CD4-positive, alpha-beta memory T cell (primary cell): ENCODE results near the gene TIAM2. TPM values are rescaled to one million over a fixed set of nuclear protein-coding genes. Genes with fewer than 3 reads are reported as not detected.

Experiments
- CTCF ChIA-PET: fragments of 350-600 bp; sonication (Branson Sonifier 250); formaldehyde crosslinking; loops from one replicate; lab custom pipeline; 2021; ENCODE audit warnings: inconsistent platforms; ENCODE audit not compliant: partially characterized antibody; lab: Charles Lee
- POLR2A ChIA-PET: fragments of 350-600 bp; sonication (Branson Sonifier 250); formaldehyde crosslinking; loops from one replicate; lab custom pipeline; 2021; ENCODE audit not compliant: partially characterized antibody; lab: Charles Lee
- DNase-seq, 5 donors: peaks; one replicate each; pipeline versions ENCODE4 v3.0.0 to v3.0.0-alpha.2; 2020 to 2022; ENCODE audit warnings: mixed read lengths in 1 of 5
- H3K27ac ChIP-seq: one replicate; pipeline ENCODE4 v1.7.0; 2013; ENCODE audit warnings: low read depth, low read length
- H3K27me3 ChIP-seq: 2 replicates; pipeline ENCODE4 v1.7.0; 2013; ENCODE audit warnings: mild to moderate bottlenecking, low read length, moderate library complexity; ENCODE audit not compliant: insufficient read depth
- H3K36me3 ChIP-seq: 2 replicates; pipeline ENCODE4 v1.7.0; 2013; ENCODE audit warnings: mild to moderate bottlenecking, low read length, moderate library complexity; ENCODE audit not compliant: insufficient read depth
- H3K4me1 ChIP-seq: 2 replicates; pipeline ENCODE4 v1.7.0; 2013; ENCODE audit warnings: mild to moderate bottlenecking, low read length, moderate library complexity; ENCODE audit not compliant: insufficient read depth
- H3K4me3 ChIP-seq, 2 donors: one replicate each; pipeline ENCODE4 v1.7.0; 2013; ENCODE audit warnings: low read length in 2 of 2, mild to moderate bottlenecking in 1 of 2
- H3K9me3 ChIP-seq, 2 donors: one replicate each; pipeline ENCODE4 v1.7.0; 2013; ENCODE audit warnings: low read length in 2 of 2, control low read depth in 1 of 2; ENCODE audit not compliant: control insufficient read depth in 1 of 2
- H3K27ac Mint-ChIP-seq, 7 donors: one replicate each; pipeline ENCODE4 v1.8.0; 2020 to 2021; ENCODE audit warnings: mixed read lengths in 7 of 7, mild to moderate bottlenecking in 6 of 7, inconsistent platforms in 3 of 7, moderate library complexity in 3 of 7
- H3K27me3 Mint-ChIP-seq, 2 donors: one replicate each; pipeline ENCODE4 v1.8.0; 2020 to 2021; ENCODE audit warnings: mixed read lengths in 2 of 2
- H3K36me3 Mint-ChIP-seq, 2 donors: one replicate each; pipeline ENCODE4 v1.8.0; 2020 to 2021; ENCODE audit warnings: mixed read lengths in 2 of 2, inconsistent platforms in 1 of 2, mild to moderate bottlenecking in 1 of 2
- H3K4me1 Mint-ChIP-seq, 4 donors: one replicate each; pipeline ENCODE4 v1.8.0; 2020 to 2021; ENCODE audit warnings: mixed read lengths in 4 of 4, mild to moderate bottlenecking in 1 of 4
- H3K4me3 Mint-ChIP-seq, 8 donors: one replicate each; pipeline ENCODE4 v1.8.0; 2020 to 2021; ENCODE audit warnings: mixed read lengths in 8 of 8, mild to moderate bottlenecking in 7 of 8, moderate library complexity in 6 of 8, inconsistent platforms in 3 of 8
- H3K9me3 Mint-ChIP-seq, 8 donors: one replicate each; pipeline ENCODE4 v1.8.0; 2020 to 2021; ENCODE audit warnings: mixed read lengths in 8 of 8, mild to moderate bottlenecking in 5 of 8, inconsistent platforms in 3 of 8, moderate library complexity in 1 of 8
- intact Hi-C: fragments of 100-400 bp; cut with micrococcal nuclease; formaldehyde crosslinking; loops from one replicate; pipeline ENCODE4 v1.15.1; 2023
- polyA plus RNA-seq, 2 donors: library from polyadenylated mRNA; unstranded; fragments of 300-500 nt; fragmentation: Illumina TruSeq; gene quantifications; one replicate each; pipeline ENCODE4 v1.2.3, GENCODE V29; 2021
- total RNA-seq, 2 experiments: library from RNA; stranded (reverse); gene quantifications; one replicate each; pipeline ENCODE4 v1.2.3, GENCODE V29; 2021

Gene TIAM2
- total and polyA plus RNA-seq, 4 experiments from 2014 or later = 0.15 to 11.1 (median 5.8) TPM

DNA sequence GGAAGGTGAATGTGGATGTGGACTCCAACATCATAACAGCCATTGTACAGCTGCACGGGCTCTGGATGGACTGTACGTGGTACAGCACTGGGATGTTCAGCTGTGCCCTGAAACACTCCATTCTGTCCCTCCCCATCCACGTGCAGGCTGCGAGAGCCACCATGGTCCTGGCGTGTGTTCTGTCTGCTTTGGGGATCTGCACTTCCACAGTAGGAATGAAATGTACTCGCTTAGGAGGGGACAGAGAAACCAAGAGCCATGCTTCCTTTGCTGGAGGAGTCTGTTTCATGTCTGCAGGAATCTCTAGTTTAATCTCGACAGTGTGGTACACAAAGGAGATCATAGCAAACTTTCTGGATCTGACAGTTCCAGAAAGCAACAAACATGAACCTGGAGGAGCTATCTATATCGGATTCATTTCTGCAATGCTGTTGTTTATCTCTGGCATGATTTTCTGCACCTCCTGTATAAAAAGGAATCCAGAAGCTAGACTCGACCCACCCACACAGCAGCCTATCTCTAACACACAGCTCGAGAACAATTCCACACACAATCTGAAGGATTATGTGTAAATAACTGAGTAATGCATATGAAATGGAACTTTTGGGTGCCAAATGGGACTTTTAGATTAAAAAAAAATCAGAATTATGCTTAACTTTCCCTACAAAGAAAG, 280.8 kb downstream of the TIAM2 start:
- H3K4me1 Mint-ChIP-seq = peaks cover 11 to 20% (median 16%) of the 10 kb centered on the region in 4 donors
- H3K4me1 ChIP-seq = no peaks in the 10 kb centered on the region
- POLR2A ChIA-PET = no interaction called here
- no peak overlapping the region for H3K4me3 Mint-ChIP-seq
- H3K27me3 ChIP-seq = no peaks in the 10 kb centered on the region
- H3K27ac Mint-ChIP-seq = peak overlapping the region in 2 of 7 donors; percentile 13 to 23
- no peak overlapping the region for H3K4me3 ChIP-seq
- DNase-seq = no peak
- intact Hi-C loops = no loop called here
- no peaks in the 10 kb centered on the region for H3K9me3 ChIP-seq
- CTCF ChIA-PET = interaction anchor here (1.5 to 3.8 kb wide), 2 partner anchors 8 to 43 kb away, joined by 3 to 22 read pairs; no protein-coding TSS in a partner anchor
- peaks cover 39 to 55% of the 10 kb centered on the region in 2 donors for H3K36me3 Mint-ChIP-seq
- no peaks in the 10 kb centered on the region for H3K9me3 Mint-ChIP-seq
- peaks cover 7% of the 10 kb centered on the region for H3K36me3 ChIP-seq
- no peak overlapping the region for H3K27ac ChIP-seq
- H3K27me3 Mint-ChIP-seq = no peaks in the 10 kb centered on the region

- CTCF ChIA-PET = interaction anchor here (1.5 to 3.8 kb wide), 3 partner anchors 9 to 98 kb away, joined by 3 to 22 read pairs (median 4); no protein-coding TSS in a partner anchor
- Mint-ChIP-seq H3K4me3 (no peak overlapping the region), H3K27me3 (no peaks in the 10 kb centered on the region), H3K9me3 (no peaks in the 10 kb centered on the region), H3K27ac (peak overlapping the region in 3 of 7 donors; percentile 26 to 81 (median 52)), H3K36me3 (peaks cover 39 to 56% of the 10 kb centered on the region in 2 donors), H3K4me1 (peaks cover 11 to 20% (median 16%) of the 10 kb centered on the region in 4 donors)
- Histone ChIP-seq H3K36me3 (peaks cover 7% of the 10 kb centered on the region), H3K4me1 (no peaks in the 10 kb centered on the region), H3K9me3 (no peaks in the 10 kb centered on the region), H3K4me3 (no peak overlapping the region), H3K27ac (no peak overlapping the region), H3K27me3 (no peaks in the 10 kb centered on the region)
- POLR2A ChIA-PET = no interaction called here
- no peak for DNase-seq
- intact Hi-C loops = no loop called here
Observed at GRCh38 chr6:155276638-155277037, 281.5 kb downstream of the TIAM2 start.

DNA sequence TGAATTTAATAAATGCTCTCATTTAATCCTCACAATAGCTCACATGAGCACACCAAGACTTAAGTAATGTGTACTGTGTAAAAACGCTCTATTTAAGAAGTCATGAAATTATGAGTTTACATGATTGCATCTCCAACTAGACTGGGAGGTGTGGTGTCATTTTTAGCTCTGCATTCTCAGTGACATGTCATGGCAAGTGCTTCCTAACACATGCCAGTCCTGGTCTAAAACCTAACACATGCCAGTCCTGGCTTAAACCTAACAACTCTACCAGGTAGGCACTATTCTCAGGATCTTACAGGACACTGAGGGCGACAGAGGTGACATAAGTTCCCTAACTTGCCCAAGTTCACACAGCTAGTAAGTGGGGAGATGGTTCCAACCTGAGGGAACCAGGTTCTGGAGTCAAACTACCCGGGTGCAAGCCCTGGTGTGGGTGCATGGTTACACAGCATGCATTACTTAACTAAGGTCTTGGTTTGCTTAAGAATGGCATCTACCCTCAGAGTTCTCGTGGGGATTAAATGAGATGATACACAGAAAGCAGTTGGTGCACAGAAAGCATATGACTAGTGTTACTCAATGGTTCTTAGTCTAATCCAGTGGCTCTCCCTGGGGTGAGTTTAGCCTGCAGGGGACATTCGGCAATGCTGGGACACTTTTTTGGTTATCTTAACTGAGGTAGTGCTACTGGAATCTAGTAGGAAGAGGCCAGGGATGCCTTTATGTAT, 283.4 kb downstream of the TIAM2 start:
- intact Hi-C loops = no loop called here
- POLR2A ChIA-PET = no interaction called here
- H3K36me3 ChIP-seq = peaks cover 5% of the 10 kb centered on the region
- H3K27me3 Mint-ChIP-seq = no peaks in the 10 kb centered on the region
- H3K9me3 Mint-ChIP-seq = no peaks in the 10 kb centered on the region
- H3K36me3 Mint-ChIP-seq = peaks cover 39 to 53% of the 10 kb centered on the region in 2 donors
- CTCF ChIA-PET = interaction anchor here (1.8 to 3.8 kb wide), 2 partner anchors 11 to 99 kb away, joined by 4 to 22 read pairs; no protein-coding TSS in a partner anchor
- H3K27me3 ChIP-seq = no peaks in the 10 kb centered on the region
- no peak overlapping the region for H3K4me3 Mint-ChIP-seq
- no peak for DNase-seq
- H3K9me3 ChIP-seq = no peaks in the 10 kb centered on the region
- H3K4me3 ChIP-seq = no peak overlapping the region
- peak overlapping the region in 4 of 7 donors; percentile 2 to 26 (median 14) for H3K27ac Mint-ChIP-seq
- peaks cover 7 to 15% (median 13%) of the 10 kb centered on the region in 4 donors for H3K4me1 Mint-ChIP-seq
- H3K4me1 ChIP-seq = no peaks in the 10 kb centered on the region
- no peak overlapping the region for H3K27ac ChIP-seq

DNA sequence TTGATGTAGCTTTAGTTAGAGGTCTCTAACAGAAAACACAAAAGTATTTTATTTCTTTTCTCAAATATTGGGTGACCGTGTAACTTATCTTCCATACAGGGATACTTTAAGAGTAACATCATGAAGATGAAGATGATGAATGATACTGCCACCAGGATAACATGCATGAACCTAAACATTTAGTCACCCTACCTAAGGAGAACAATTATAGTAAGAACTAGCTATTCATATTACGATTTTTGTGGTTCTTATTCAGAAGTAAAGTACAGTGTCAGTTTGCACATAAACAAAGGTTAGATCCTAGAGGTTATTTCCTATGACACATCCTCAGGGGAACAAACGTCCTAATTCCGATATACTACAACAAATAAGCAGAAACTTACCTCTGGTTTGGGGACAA, 289.7 kb downstream of the TIAM2 start:
- Histone ChIP-seq H3K4me1 (no peaks in the 10 kb centered on the region), H3K4me3 (no peak overlapping the region), H3K9me3 (no peaks in the 10 kb centered on the region), H3K27me3 (no peaks in the 10 kb centered on the region), H3K36me3 (peaks cover 26% of the 10 kb centered on the region), H3K27ac (no peak overlapping the region)
- Mint-ChIP-seq H3K27me3 (no peaks in the 10 kb centered on the region), H3K36me3 (peaks cover 49 to 59% of the 10 kb centered on the region in 2 donors), H3K4me1 (peaks cover 1 to 13% (median 6%) of the 10 kb centered on the region in 4 donors), H3K27ac (no peak overlapping the region), H3K9me3 (no peaks in the 10 kb centered on the region), H3K4me3 (no peak overlapping the region)
- CTCF ChIA-PET = no interaction called here
- DNase-seq = no peak
- intact Hi-C loops = no loop called here
- POLR2A ChIA-PET = no interaction called here

DNA sequence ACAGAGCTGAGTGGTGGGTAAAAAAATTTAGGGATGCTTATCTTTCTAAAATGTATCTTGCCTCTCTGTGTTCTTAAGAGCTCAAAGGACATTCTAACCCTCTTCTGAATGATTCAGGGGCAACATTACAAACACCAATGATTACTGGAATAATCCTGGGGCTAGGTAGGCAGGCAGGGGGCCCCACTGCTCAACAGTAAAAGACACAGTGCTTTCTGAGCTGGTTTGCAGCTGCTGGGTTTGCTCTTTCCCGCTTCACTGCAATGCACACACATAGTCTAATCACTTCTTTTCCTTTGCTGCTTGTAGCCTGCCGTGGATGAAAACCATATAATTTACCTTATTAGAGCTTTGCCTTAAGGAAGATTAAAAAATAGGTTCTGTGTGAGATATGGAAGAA, 292.6 kb downstream of the TIAM2 start:
- Mint-ChIP-seq H3K27ac (peak overlapping the region in 1 of 7 donors; percentile 37), H3K9me3 (no peaks in the 10 kb centered on the region), H3K27me3 (no peaks in the 10 kb centered on the region), H3K4me1 (peaks cover 0 to 18% (median 4%) of the 10 kb centered on the region in 4 donors), H3K36me3 (peaks cover 55 to 69% of the 10 kb centered on the region in 2 donors), H3K4me3 (no peak overlapping the region)
- Histone ChIP-seq H3K4me3 (no peak overlapping the region), H3K36me3 (peaks cover 29% of the 10 kb centered on the region), H3K9me3 (no peaks in the 10 kb centered on the region), H3K4me1 (no peaks in the 10 kb centered on the region), H3K27ac (no peak overlapping the region), H3K27me3 (no peaks in the 10 kb centered on the region)
- ChIA-PET CTCF (interaction anchor here (0.7 to 1.4 kb wide), 2 partner anchors 12 to 28 kb away, joined by 3 to 4 read pairs; no protein-coding TSS in a partner anchor), POLR2A (no interaction called here)
- intact Hi-C loops = no loop called here
- DNase-seq = no peak

GRCh38 chr6:155290491-155290890, 295.4 kb downstream of the TIAM2 start:
- intact Hi-C loops = no loop called here
- peaks cover 16% of the 10 kb centered on the region for H3K36me3 ChIP-seq
- Mint-ChIP-seq H3K27me3 (no peaks in the 10 kb centered on the region), H3K4me1 (peaks cover 3 to 20% (median 10%) of the 10 kb centered on the region in 4 donors), H3K9me3 (no peaks in the 10 kb centered on the region), H3K36me3 (peaks cover 56 to 69% of the 10 kb centered on the region in 2 donors), H3K4me3 (no peak overlapping the region), H3K27ac (no peak overlapping the region)
- H3K4me1 ChIP-seq = no peaks in the 10 kb centered on the region
- CTCF ChIA-PET = no interaction called here
- no peak overlapping the region for H3K4me3 ChIP-seq
- no peaks in the 10 kb centered on the region for H3K27me3 ChIP-seq
- no peak for DNase-seq
- H3K9me3 ChIP-seq = no peaks in the 10 kb centered on the region
- POLR2A ChIA-PET = no interaction called here
- no peak overlapping the region for H3K27ac ChIP-seq

DNA sequence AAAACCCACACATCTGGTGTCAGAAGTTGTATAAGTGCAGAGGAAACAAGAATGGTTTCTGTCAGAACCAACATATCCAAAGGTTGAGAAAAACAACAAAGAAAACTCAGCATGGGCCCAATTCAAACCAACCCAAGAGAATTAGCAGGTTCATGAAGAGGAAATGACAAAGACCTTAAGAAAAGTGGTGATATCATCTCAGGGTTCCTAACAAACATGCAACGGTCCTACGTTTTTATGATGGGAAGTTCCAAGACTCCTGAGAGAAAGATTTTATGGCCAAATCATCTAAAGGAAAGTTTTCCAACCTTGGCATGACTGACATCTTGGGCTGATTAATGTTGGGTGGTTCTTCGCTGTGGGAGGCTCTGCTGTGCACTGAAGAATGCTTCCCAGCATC, 296.2 kb downstream of the TIAM2 start:
- H3K4me1 Mint-ChIP-seq = peaks cover 3 to 18% (median 10%) of the 10 kb centered on the region in 4 donors
- no peak for DNase-seq
- peaks cover 21% of the 10 kb centered on the region for H3K36me3 ChIP-seq
- no peak overlapping the region for H3K4me3 ChIP-seq
- ChIA-PET CTCF (no interaction called here), POLR2A (no interaction called here)
- H3K27ac ChIP-seq = no peak overlapping the region
- H3K27me3 Mint-ChIP-seq = no peaks in the 10 kb centered on the region
- no peaks in the 10 kb centered on the region for H3K27me3 ChIP-seq
- H3K36me3 Mint-ChIP-seq = peaks cover 58 to 70% of the 10 kb centered on the region in 2 donors
- no peak overlapping the region for H3K4me3 Mint-ChIP-seq
- no peaks in the 10 kb centered on the region for H3K9me3 Mint-ChIP-seq
- no peaks in the 10 kb centered on the region for H3K4me1 ChIP-seq
- H3K27ac Mint-ChIP-seq = no peak overlapping the region
- no peaks in the 10 kb centered on the region for H3K9me3 ChIP-seq
- intact Hi-C loops = no loop called here
